Astrocyte of the cerebellum (primary cell): ENCODE results near the gene SSR3.

Source experiments
- DNase-seq: peaks from one replicate; pipeline ENCODE4 v3.0.0-alpha.2; 2011; ENCODE audit warnings: low read depth
- H3K4me3 ChIP-seq: 2 replicates; pipeline ENCODE4 v1.5.1; 2011; ENCODE audit warnings: mild to moderate bottlenecking, low read depth, low read length, moderate library complexity
- in situ Hi-C: cut with HindIII; loops from 2 replicates; pipeline ENCODE4 v1.10.0; 2017; ENCODE audit warnings: low sequenced_read_pairs
- TF ChIP-seq, protein P1 (sequence below): IDR thresholded peaks from 2 replicates; pipeline ENCODE4 v1.5.1; 2012; ENCODE audit warnings: low read length, low read depth, moderate library complexity, mild to moderate bottlenecking; ENCODE audit errors: missing control alignments

Gene SSR3

DNA sequence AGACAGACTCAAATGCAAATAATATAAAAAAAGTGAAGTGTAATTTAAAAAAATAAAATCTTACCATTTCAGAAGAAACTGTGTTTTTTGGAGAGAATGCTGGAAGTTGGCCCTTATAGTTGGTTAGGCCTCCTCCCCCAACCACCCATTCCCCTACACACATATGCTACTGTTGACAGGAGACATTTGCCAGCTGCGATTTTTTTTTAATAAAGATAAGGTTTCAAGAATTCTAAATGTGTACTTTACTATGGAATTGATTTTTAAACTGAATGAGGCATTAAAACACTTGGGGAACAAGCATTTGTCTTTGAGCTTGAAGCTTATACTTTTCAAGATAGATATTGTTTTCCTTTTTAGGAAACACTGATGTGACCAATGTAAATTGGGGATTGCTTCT, 4.4 kb upstream of the SSR3 start:
- in situ Hi-C loops: no loop called here
- TF ChIP-seq, protein P1, sequence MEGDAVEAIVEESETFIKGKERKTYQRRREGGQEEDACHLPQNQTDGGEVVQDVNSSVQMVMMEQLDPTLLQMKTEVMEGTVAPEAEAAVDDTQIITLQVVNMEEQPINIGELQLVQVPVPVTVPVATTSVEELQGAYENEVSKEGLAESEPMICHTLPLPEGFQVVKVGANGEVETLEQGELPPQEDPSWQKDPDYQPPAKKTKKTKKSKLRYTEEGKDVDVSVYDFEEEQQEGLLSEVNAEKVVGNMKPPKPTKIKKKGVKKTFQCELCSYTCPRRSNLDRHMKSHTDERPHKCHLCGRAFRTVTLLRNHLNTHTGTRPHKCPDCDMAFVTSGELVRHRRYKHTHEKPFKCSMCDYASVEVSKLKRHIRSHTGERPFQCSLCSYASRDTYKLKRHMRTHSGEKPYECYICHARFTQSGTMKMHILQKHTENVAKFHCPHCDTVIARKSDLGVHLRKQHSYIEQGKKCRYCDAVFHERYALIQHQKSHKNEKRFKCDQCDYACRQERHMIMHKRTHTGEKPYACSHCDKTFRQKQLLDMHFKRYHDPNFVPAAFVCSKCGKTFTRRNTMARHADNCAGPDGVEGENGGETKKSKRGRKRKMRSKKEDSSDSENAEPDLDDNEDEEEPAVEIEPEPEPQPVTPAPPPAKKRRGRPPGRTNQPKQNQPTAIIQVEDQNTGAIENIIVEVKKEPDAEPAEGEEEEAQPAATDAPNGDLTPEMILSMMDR: no peak

GRCh38 chr3:156558389-156558788, 3.5 kb upstream of the SSR3 start:
- DNase-seq: no peak
- TF ChIP-seq, protein P1: no peak
- in situ Hi-C loops: no loop called here
- no peak overlapping the region for H3K4me3 ChIP-seq

More for the DNA sequence above, 4.4 kb upstream of the SSR3 start:
- no peak overlapping the region for H3K4me3 ChIP-seq
- DNase-seq: no peak

DNA sequence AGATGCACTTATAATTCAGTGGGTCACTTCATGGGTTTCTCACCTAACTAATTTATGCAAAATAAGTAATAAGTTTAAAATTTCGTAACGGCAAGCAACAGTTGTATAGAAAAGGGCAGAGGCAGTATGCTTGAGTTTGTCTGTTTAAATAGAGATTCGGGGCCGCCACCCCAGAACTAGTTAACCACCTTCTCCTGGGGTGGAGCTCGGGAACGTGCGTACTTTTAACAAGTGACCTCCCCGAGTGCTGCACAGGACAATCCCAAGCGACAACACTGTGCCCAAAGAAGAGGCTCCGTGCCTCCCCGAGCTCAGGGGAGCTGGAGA, 439 bp downstream of the SSR3 start:
- no peak for DNase-seq
- TF ChIP-seq, protein P1: no peak
- peak overlapping the region; percentile 91 for H3K4me3 ChIP-seq
- in situ Hi-C loops: no loop called here

DNA sequence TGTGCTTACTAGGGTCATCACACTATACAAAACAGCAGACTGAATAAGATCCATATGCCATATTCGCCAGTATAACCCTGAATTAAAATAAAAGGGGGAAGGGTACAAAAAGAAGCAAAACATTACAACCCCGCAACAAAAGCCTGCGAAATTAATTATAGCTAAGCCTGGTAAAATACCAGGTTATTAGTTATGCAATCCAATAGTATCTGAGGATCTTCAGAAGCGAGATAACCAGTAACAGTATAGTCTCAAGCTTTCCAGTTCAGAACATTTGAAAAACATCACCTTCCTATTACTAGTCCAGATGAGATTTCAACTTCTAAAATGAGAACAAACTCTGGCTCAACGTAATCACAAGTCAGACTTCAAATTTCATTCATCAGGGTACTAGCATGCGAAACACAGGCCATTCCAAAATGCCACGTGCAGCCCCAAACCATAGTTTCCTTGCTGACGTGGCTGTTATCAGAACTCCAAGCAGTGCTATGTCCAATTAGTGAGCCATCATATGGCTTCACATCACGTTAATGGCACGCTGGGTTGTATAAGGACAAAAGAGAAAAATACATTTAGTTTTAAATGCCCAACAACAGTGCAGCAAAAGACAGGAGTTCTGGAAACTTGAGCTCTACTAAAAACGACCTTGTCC, 1.1 kb downstream of the SSR3 start:
- TF ChIP-seq, protein P1: no peak
- in situ Hi-C loops: no loop called here
- H3K4me3 ChIP-seq: peak overlapping the region; percentile 91
- peak; percentile 23 for DNase-seq

DNA sequence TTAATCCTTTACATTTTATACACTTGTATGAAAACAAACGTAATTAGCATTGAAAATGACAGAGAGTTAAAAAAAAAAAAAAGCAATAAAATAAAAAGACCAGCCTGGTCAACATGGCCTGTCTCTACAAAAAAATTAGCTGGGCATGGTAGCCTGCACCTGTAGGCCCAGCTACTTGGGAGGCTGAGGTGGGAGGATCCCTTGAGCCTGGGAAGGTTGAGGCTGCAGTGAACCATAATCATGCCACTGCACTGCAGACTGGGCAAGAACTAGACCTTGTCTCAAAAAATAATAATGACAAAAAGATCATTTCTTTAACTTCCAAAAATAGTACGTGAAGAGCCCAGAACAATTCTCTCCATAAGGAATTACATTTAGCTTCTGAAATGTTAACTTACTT, 1.9 kb downstream of the SSR3 start:
- DNase-seq: no peak
- TF ChIP-seq, protein P1: no peak
- peak overlapping the region; percentile 91 for H3K4me3 ChIP-seq
- in situ Hi-C loops: no loop called here

DNA sequence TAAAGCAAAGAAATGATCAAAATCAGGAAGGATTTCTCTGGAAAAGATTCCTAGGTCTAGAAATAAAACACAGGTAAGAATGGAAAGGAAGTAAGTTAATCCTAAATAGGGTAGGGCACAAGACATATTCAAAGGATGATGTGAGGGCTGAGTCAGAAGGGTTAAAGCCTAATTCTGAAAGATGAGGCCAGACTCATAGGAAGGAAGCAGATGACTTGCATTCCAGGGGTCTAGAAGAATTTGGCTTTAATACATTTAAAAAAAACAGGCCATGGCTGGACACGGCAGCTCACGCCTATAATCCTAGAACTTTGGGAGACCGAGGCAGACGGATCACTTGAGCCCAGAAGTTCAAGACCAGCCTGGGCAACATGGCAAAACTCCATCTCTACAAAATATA, 3.2 kb downstream of the SSR3 start:
- in situ Hi-C loops: no loop called here
- peak; percentile 43 for DNase-seq
- no peak overlapping the region for H3K4me3 ChIP-seq
- TF ChIP-seq, protein P1: no peak
